Sigmoid colon (tissue), 7 donors: ENCODE data around the gene GPS1. TPM values are rescaled to one million over a fixed set of nuclear protein-coding genes. Genes with fewer than 3 reads are reported as not detected.

ENCODE experiments used
- DNase-seq: peaks from one replicate; pipeline ENCODE4 v3.0.0-alpha.2; 2019
- H3K27ac ChIP-seq, 4 donors: fragments of 200-600 bp; sonication (generic); one replicate each; pipeline ENCODE4 v1.5.1; 2016 to 2019; ENCODE audit warnings: mild to moderate bottlenecking in 1 of 4
- H3K27me3 ChIP-seq, 3 donors: fragments of 200-600 bp; sonication (generic); one replicate each; pipeline ENCODE4 v1.5.1; 2019; ENCODE audit warnings: mild to moderate bottlenecking in 1 of 3
- H3K36me3 ChIP-seq, 4 donors: fragments of 200-600 bp; sonication (generic); one replicate each; pipeline ENCODE4 v1.5.1; 2016 to 2019
- H3K4me1 ChIP-seq, 4 donors: fragments of 200-600 bp; sonication (generic); one replicate each; pipeline ENCODE4 v1.5.1; 2017 to 2019
- H3K4me3 ChIP-seq, 4 donors: fragments of 200-600 bp; sonication (generic); one replicate each; pipeline ENCODE4 v1.5.1; 2017 to 2019; ENCODE audit warnings: mild to moderate bottlenecking in 2 of 4, moderate library complexity in 1 of 4
- H3K9me3 ChIP-seq, 4 donors: fragments of 200-600 bp in 3 of 4; sonication (generic) in 3 of 4; one replicate each; pipeline versions ENCODE4 v1.5.1 to v1.6.1; 2013 to 2019
- CTCF ChIP-seq, 4 experiments: fragments of 450-650 bp in 3 of 4; fragments of 200-600 bp in 1 of 4; IDR thresholded peaks; one replicate each; pipeline ENCODE4 v1.5.1; 2016 to 2019; ENCODE audit warnings: antibody characterized with exemption in 4 of 4, mild to moderate bottlenecking in 3 of 4, moderate library complexity in 2 of 4
- EP300 ChIP-seq, 4 donors: sonication (generic); formaldehyde crosslinking; IDR thresholded peaks; one replicate each; pipeline ENCODE4 v1.6.1; 2017; ENCODE audit warnings: antibody characterized with exemption in 4 of 4
- POLR2A ChIP-seq, 2 donors: fragments of 450-650 bp; IDR thresholded peaks; one replicate each; pipeline ENCODE4 v1.6.1; 2016; ENCODE audit warnings: antibody characterized with exemption in 2 of 2, mild to moderate bottlenecking in 2 of 2, moderate library complexity in 2 of 2
- POLR2AphosphoS5 ChIP-seq, 4 donors: sonication (generic); formaldehyde crosslinking; IDR thresholded peaks; one replicate each; pipeline ENCODE4 v1.6.1; 2017; ENCODE audit warnings: antibody characterized with exemption in 4 of 4
- WGBS, 2 donors: extraction: QIAGEN DNeasy Blood & Tissue Kit; methylation state at CpG; one replicate each; pipeline ENCODE4 v1.1.7; 2013; 5-methylcytosine and 5-hydroxymethylcytosine counted together
- intact Hi-C: fragments of 100-400 bp; cut with DNase I; formaldehyde crosslinking; loops from one replicate; pipeline ENCODE4 v1.15.1; 2023
- polyA plus RNA-seq, 3 donors: library from polyadenylated mRNA; stranded (reverse); fragments of 200-250 nt; gene quantifications; one replicate each; pipeline ENCODE4 v1.2.3, GENCODE V29; 2013
- total RNA-seq, 4 donors: library from RNA; depleted of rRNA; stranded (reverse); fragments of >200 nt; gene quantifications; one replicate each; pipeline ENCODE4 v1.1.0, GENCODE V29; 2016
- donor health status: healthy with polysubstance abuse.
- donor health status: Bipolar disorder and iron deficiency.
- donor health status: healthy.

GPS1 gene
- total and polyA plus RNA-seq, 7 donors, result 64.6 to 83.6 (median 69.1) TPM

- Histone ChIP-seq H3K4me3 (no peak overlapping the region), H3K9me3 (no peaks in the 10 kb centered on the region), H3K4me1 (peaks cover 3 to 61% (median 54%) of the 10 kb centered on the region in 4 donors), H3K27me3 (no peaks in the 10 kb centered on the region), H3K36me3 (peaks cover 0 to 6% (median 0%) of the 10 kb centered on the region in 4 donors), H3K27ac (no peak overlapping the region)
- intact Hi-C loops, result no loop called here
- TF ChIP-seq POLR2AphosphoS5 (IDR thresholded peaks at IDR 0.05) (no peak), CTCF (IDR thresholded peaks at IDR 0.05) (no peak), POLR2A (IDR thresholded peaks at IDR 0.05) (no peak), EP300 (IDR thresholded peaks at IDR 0.05) (no peak)
- no peak for DNase-seq
- WGBS, 2 donors, result 93% methylated on average over 28 of the region's 28 CpGs
Measured at GRCh38 chr17:82008941-82009405, 42.7 kb upstream of the GPS1 start.

- WGBS, 2 donors, result 84 to 92% methylated on average over 15 of the region's 15 CpGs
- intact Hi-C loops, result no loop called here
- Histone ChIP-seq H3K27me3 (no peaks in the 10 kb centered on the region), H3K36me3 (peaks cover 0 to 6% (median 0%) of the 10 kb centered on the region in 4 donors), H3K4me3 (no peak overlapping the region), H3K27ac (no peak overlapping the region), H3K4me1 (peaks cover 3 to 61% (median 53%) of the 10 kb centered on the region in 4 donors), H3K9me3 (no peaks in the 10 kb centered on the region)
- no peak for DNase-seq
- TF ChIP-seq POLR2A (IDR thresholded peaks at IDR 0.05) (no peak), CTCF (IDR thresholded peaks at IDR 0.05) (no peak), EP300 (IDR thresholded peaks at IDR 0.05) (no peak), POLR2AphosphoS5 (IDR thresholded peaks at IDR 0.05) (no peak)
Measured at GRCh38 chr17:82009413-82009812, 42.3 kb upstream of the GPS1 start.

GRCh38 chr17:82010575-82011525 lies 40.8 kb upstream of the GPS1 start:
- 93 to 95% methylated on average over 39 of the region's 39 CpGs for WGBS, 2 donors
- TF ChIP-seq CTCF (IDR thresholded peaks at IDR 0.05) (no peak), EP300 (IDR thresholded peaks at IDR 0.05) (no peak), POLR2AphosphoS5 (IDR thresholded peaks at IDR 0.05) (no peak), POLR2A (IDR thresholded peaks at IDR 0.05) (no peak)
- DNase-seq, result no peak
- Histone ChIP-seq H3K36me3 (peaks cover 0 to 6% (median 0%) of the 10 kb centered on the region in 4 donors), H3K4me3 (no peak overlapping the region), H3K27ac (no peak overlapping the region), H3K9me3 (no peaks in the 10 kb centered on the region), H3K27me3 (no peaks in the 10 kb centered on the region), H3K4me1 (peaks cover 3 to 49% (median 41%) of the 10 kb centered on the region in 4 donors)
- intact Hi-C loops, result no loop called here

GRCh38 chr17:82011617-82012187 lies 40.0 kb upstream of the GPS1 start:
- no peak for DNase-seq
- WGBS, 2 donors, result 91 to 92% methylated on average over 19 of the region's 19 CpGs
- peaks cover 0 to 6% (median 0%) of the 10 kb centered on the region in 4 donors for H3K36me3 ChIP-seq
- H3K4me3 ChIP-seq, result no peak overlapping the region
- H3K4me1 ChIP-seq, result peaks cover 3 to 40% (median 32%) of the 10 kb centered on the region in 4 donors
- H3K27ac ChIP-seq, result peak overlapping the region in 3 of 4 donors; percentile 87 to 90 (median 89)
- TF ChIP-seq CTCF (IDR thresholded peaks at IDR 0.05), result no peak
- TF ChIP-seq POLR2AphosphoS5 (IDR thresholded peaks at IDR 0.05), result no peak
- TF ChIP-seq EP300 (IDR thresholded peaks at IDR 0.05), result no peak
- TF ChIP-seq POLR2A (IDR thresholded peaks at IDR 0.05), result no peak
- no peaks in the 10 kb centered on the region for H3K27me3 ChIP-seq
- H3K9me3 ChIP-seq, result no peaks in the 10 kb centered on the region
- intact Hi-C loops, result no loop called here
